CD14-positive monocyte (primary cell): ENCODE measurements around the gene KCNJ11. TPM values are rescaled to one million over a fixed set of nuclear protein-coding genes. Genes with fewer than 3 reads are reported as not detected.
A peak's percentile ranks its signal among the peaks of the same experiment; 100 is the strongest.

ENCODE experiments used
- DNase-seq, 3 donors: peaks; one replicate each; pipeline ENCODE4 v3.0.0-alpha.2; 2011 to 2022
- H2AFZ ChIP-seq: 2 replicates; pipeline ENCODE4 v1.6.0; 2012; ENCODE audit warnings: mild to moderate bottlenecking, low read depth, low read length, inconsistent platforms; ENCODE audit not compliant: insufficient read depth, poor library complexity, severe bottlenecking
- H3K27ac ChIP-seq, 2 donors: 1 replicate in 1 of 2; 2 replicates in 1 of 2; pipeline ENCODE4 v1.5.1; 2012 to 2013; ENCODE audit warnings: low read length in 2 of 2, control low read depth in 1 of 2, inconsistent platforms in 1 of 2, low read depth in 1 of 2, mild to moderate bottlenecking in 1 of 2
- H3K27me3 ChIP-seq, 2 donors: one replicate each; pipeline versions ENCODE4 v1.6.0 to v1.6.1; 2011 to 2013; ENCODE audit warnings: low read length in 2 of 2; ENCODE audit not compliant: control insufficient read depth in 2 of 2, insufficient read depth in 2 of 2
- H3K36me3 ChIP-seq, 2 donors: replicated peaks in 1 of 2; 1 replicate in 1 of 2; 2 replicates in 1 of 2; pipeline versions ENCODE4 v1.5.1 to v1.6.1; 2012 to 2013; ENCODE audit warnings: low read length in 2 of 2, control low read depth in 1 of 2, inconsistent platforms in 1 of 2, mild to moderate bottlenecking in 1 of 2; ENCODE audit not compliant: insufficient read depth in 2 of 2, control insufficient read depth in 1 of 2
- H3K4me1 ChIP-seq, 2 donors: 1 replicate in 1 of 2; 2 replicates in 1 of 2; pipeline versions ENCODE4 v1.5.1 to v1.6.1; 2012 to 2013; ENCODE audit warnings: low read length in 2 of 2, control low read depth in 1 of 2, inconsistent platforms in 1 of 2, mild to moderate bottlenecking in 1 of 2, moderate library complexity in 1 of 2; ENCODE audit not compliant: insufficient read depth in 2 of 2, control insufficient read depth in 1 of 2
- H3K4me2 ChIP-seq: replicated peaks from 2 replicates; pipeline ENCODE3; 2012; ENCODE audit warnings: low read length, moderate library complexity, mild to moderate bottlenecking; ENCODE audit not compliant: poor library complexity, severe bottlenecking; ENCODE audit errors: extremely low read depth
- H3K4me3 ChIP-seq, 3 experiments: fragments of 200-600 bp in 1 of 3; sonication (generic) in 1 of 3; replicated peaks in 1 of 3; 1 replicate in 2 of 3; 2 replicates in 1 of 3; pipeline ENCODE4 v1.5.1; 2011 to 2013; ENCODE audit warnings: low read length in 3 of 3, mild to moderate bottlenecking in 3 of 3, control low read depth in 2 of 3, low read depth in 2 of 3, inconsistent platforms in 1 of 3, moderate library complexity in 1 of 3
- H3K79me2 ChIP-seq: 2 replicates; pipeline ENCODE4 v1.6.0; 2012; ENCODE audit warnings: mild to moderate bottlenecking, control low read depth, inconsistent platforms, low read length, moderate library complexity; ENCODE audit not compliant: insufficient read depth
- H3K9ac ChIP-seq: 2 replicates; pipeline ENCODE4 v1.6.0; 2017; ENCODE audit warnings: low read length, mild to moderate bottlenecking; ENCODE audit not compliant: insufficient read depth, poor library complexity, severe bottlenecking
- H3K9me3 ChIP-seq, 2 donors: replicated peaks in 1 of 2; 1 replicate in 1 of 2; 2 replicates in 1 of 2; pipeline versions ENCODE4 v1.5.1 to v1.6.1; 2012 to 2013; ENCODE audit warnings: low read length in 2 of 2, control low read depth in 1 of 2; ENCODE audit not compliant: control insufficient read depth in 1 of 2, insufficient read depth in 1 of 2
- H4K20me1 ChIP-seq: 2 replicates; pipeline ENCODE4 v1.6.0; 2012; ENCODE audit warnings: mild to moderate bottlenecking, low read length, control low read depth, moderate library complexity; ENCODE audit not compliant: insufficient read depth
- H3K27ac Mint-ChIP-seq, 7 donors: one replicate each; pipeline ENCODE4 v1.8.0; 2020; ENCODE audit warnings: mild to moderate bottlenecking in 7 of 7, mixed read lengths in 7 of 7, moderate library complexity in 6 of 7, inconsistent platforms in 2 of 7
- H3K27me3 Mint-ChIP-seq, 3 donors: one replicate each; pipeline ENCODE4 v1.8.0; 2021 to 2022; ENCODE audit warnings: low read depth in 3 of 3, mild to moderate bottlenecking in 3 of 3, mixed read lengths in 3 of 3, moderate library complexity in 3 of 3, inconsistent platforms in 1 of 3
- H3K36me3 Mint-ChIP-seq, 2 donors: one replicate each; pipeline ENCODE4 v1.8.0; 2020; ENCODE audit warnings: mixed read lengths in 2 of 2, inconsistent platforms in 1 of 2, mild to moderate bottlenecking in 1 of 2
- H3K4me1 Mint-ChIP-seq: one replicate; pipeline ENCODE4 v1.8.0; 2020; ENCODE audit warnings: mild to moderate bottlenecking, mixed read lengths
- H3K4me3 Mint-ChIP-seq, 2 donors: one replicate each; pipeline ENCODE4 v1.8.0; 2020; ENCODE audit warnings: mild to moderate bottlenecking in 2 of 2, mixed read lengths in 2 of 2, moderate library complexity in 1 of 2
- H3K9me3 Mint-ChIP-seq, 7 donors: one replicate each; pipeline ENCODE4 v1.8.0; 2020 to 2022; ENCODE audit warnings: mixed read lengths in 7 of 7, mild to moderate bottlenecking in 6 of 7, moderate library complexity in 6 of 7, inconsistent platforms in 2 of 7
- CTCF ChIP-seq: fragments of 200-600 bp; IDR thresholded peaks from one replicate; pipeline ENCODE4 v1.8.0; 2022; ENCODE audit warnings: antibody characterized with exemption, mild to moderate bottlenecking
- WGBS: methylation state at CpG from one replicate; pipeline ENCODE4 v1.1.5; 2013; ENCODE audit warnings: missing lambda C conversion rate; ENCODE audit not compliant: insufficient coverage; 5-methylcytosine and 5-hydroxymethylcytosine counted together
- intact Hi-C, 2 donors: fragments of 100-400 bp; cut with micrococcal nuclease; formaldehyde crosslinking; loops; one replicate each; pipeline versions ENCODE4 v1.15.0 to v1.15.1; 2023
- polyA plus RNA-seq, 3 donors: library from polyadenylated mRNA; depleted of rRNA in 1 of 3; unstranded in 2 of 3; stranded (reverse) in 1 of 3; fragments of 300-500 nt in 2 of 3; fragments of >200 nt in 1 of 3; fragmentation: Illumina TruSeq in 2 of 3; gene quantifications; 1 replicate in 2 of 3; 2 replicates in 1 of 3; pipeline ENCODE4 v1.2.3, GENCODE V29; 2012 to 2021

The KCNJ11 gene
- polyA plus RNA-seq, 3 donors = 0.09 TPM; not detected in 2

DNA sequence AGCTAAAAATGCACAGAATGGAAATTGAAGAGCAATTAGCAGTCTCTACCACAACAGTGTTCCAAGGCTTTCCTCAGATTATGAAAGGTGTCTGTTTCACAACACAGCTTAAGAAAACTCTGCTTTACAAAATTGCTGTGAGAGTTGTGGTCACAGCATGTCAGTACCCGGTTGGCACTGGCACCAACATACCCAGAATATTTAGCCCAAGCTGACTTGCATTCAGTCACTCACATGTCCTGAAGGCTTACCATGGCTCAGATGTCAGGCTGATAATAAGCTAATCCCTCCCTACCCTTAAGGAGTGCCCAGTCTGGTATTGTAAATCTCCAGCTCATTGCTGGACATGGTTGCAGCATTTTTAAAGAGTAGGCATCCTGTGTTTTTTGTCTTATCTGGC is 22.0 kb downstream of the KCNJ11 start:
- Mint-ChIP-seq H3K27ac (no peak overlapping the region), H3K36me3 (peaks cover 29 to 42% of the 10 kb centered on the region in 2 donors), H3K9me3 (peaks cover 32 to 50% (median 41%) of the 10 kb centered on the region in 7 donors), H3K4me1 (peaks cover 4% of the 10 kb centered on the region), H3K27me3 (peaks cover 0 to 2% (median 1%) of the 10 kb centered on the region in 3 donors), H3K4me3 (no peak overlapping the region)
- H3K36me3 ChIP-seq = peaks cover 3 to 37% of the 10 kb centered on the region in 2 donors
- H3K4me3 ChIP-seq = no peak overlapping the region
- H3K9me3 ChIP-seq = peaks cover 34 to 36% of the 10 kb centered on the region in 2 donors
- no peak overlapping the region for H2AFZ ChIP-seq
- no peaks in the 10 kb centered on the region for H4K20me1 ChIP-seq
- H3K27me3 ChIP-seq = no peaks in the 10 kb centered on the region
- no peaks in the 10 kb centered on the region for H3K4me1 ChIP-seq
- 20% methylated on average over 1 of the region's 1 CpG for WGBS
- no peak overlapping the region for H3K27ac ChIP-seq
- H3K9ac ChIP-seq = no peak overlapping the region
- no peak for DNase-seq
- H3K4me2 ChIP-seq = no peak overlapping the region
- intact Hi-C loops = no loop called here
- TF ChIP-seq CTCF = no peak
- H3K79me2 ChIP-seq = no peaks in the 10 kb centered on the region

GRCh38 chr11:17354601-17354991 is 33.9 kb downstream of the KCNJ11 start:
- Histone ChIP-seq H3K4me2 (peak overlapping the region; percentile 75), H3K27me3 (peaks cover 0 to 11% of the 10 kb centered on the region in 2 donors), H3K9me3 (no peaks in the 10 kb centered on the region), H3K79me2 (no peaks in the 10 kb centered on the region), H4K20me1 (no peaks in the 10 kb centered on the region), H3K27ac (no peak overlapping the region), H3K36me3 (no peaks in the 10 kb centered on the region), H3K4me1 (peaks cover 27 to 34% of the 10 kb centered on the region in 2 donors), H3K4me3 (peak overlapping the region in 1 of 3 experiments; percentile 73), H2AFZ (no peak overlapping the region), H3K9ac (no peak overlapping the region)
- TF ChIP-seq CTCF = peak; percentile 80
- H3K4me3 Mint-ChIP-seq = peak overlapping the region; percentile 57 to 94
- peak; percentile 64 to 76 (median 72) for DNase-seq
- H3K9me3 Mint-ChIP-seq = peaks cover 0 to 9% (median 4%) of the 10 kb centered on the region in 7 donors
- H3K4me1 Mint-ChIP-seq = peaks cover 29% of the 10 kb centered on the region
- H3K27ac Mint-ChIP-seq = no peak overlapping the region
- peaks cover 4 to 26% (median 13%) of the 10 kb centered on the region in 3 donors for H3K27me3 Mint-ChIP-seq
- intact Hi-C loops = loop anchor here (5.0 to 10.0 kb wide), 3 partner anchors 77 to 140 kb away; partner anchors contain the start of gene NUCB2 (in 1 of the 2)
- 83% methylated on average over 1 of the region's 3 CpGs for WGBS
- peaks cover 2 to 3% of the 10 kb centered on the region in 2 donors for H3K36me3 Mint-ChIP-seq
